Ramos (cell line): ENCODE measurements around the gene ARFGAP1.
"Not testable (repeated sequence)": the region's sequence is repeated elsewhere in the genome, so short reads cannot be mapped to it uniquely, and the experiment has no call there.

Experiments used
- in situ Hi-C: fragments of 300-500 bp; cut with MboI; formaldehyde crosslinking; loops from one replicate; pipeline ENCODE4 v1.14.3; 2022; ENCODE audit warnings: low sequenced_read_pairs; ENCODE audit not compliant: unreplicated experiment

Gene ARFGAP1

DNA sequence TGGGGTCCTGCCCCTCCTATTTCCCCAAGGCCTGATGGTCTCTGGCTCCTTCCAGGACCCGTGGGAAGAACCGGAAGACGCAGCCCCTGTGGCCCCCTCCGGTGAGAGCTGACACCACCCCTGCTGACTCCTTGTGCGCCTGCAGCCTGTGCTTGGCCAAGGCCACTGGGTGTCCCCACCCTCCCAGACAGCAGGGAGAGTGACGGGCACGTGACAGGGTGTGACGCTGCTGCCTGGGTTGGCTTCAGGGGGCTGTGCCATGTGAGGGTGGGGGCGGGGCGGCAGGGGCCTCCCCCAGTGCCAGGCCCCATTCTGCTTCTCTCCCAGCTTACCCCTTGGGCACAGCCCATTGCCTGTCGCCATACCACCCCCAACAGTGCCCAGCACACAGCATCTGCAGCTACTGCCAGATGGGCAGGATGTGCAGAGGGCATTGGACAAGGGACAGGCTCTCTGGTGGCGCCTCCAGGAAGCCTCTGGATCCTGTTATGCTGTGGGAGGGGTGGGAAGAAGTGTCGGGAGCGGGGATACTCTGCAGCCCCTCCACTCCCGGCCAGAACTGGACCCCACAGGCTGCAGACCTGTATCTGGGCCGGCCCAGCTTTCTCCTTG, 34.0 kb upstream of the ARFGAP1 start:
- in situ Hi-C loops = no loop called here

DNA sequence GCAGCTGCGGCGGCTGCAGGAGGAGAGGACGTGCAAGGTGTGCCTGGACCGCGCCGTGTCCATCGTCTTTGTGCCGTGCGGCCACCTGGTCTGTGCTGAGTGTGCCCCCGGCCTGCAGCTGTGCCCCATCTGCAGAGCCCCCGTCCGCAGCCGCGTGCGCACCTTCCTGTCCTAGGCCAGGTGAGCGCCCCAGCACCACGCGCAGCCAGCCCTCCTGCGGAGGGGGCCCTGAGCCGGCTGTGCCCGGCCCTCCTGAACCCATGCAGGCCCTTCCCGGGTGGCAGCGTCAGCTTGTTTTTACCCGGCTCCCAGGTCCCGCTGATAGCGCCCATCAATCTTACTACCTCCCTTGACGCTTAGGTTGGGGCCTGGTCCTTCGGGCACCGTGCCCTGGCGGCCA, 33.2 kb upstream of the ARFGAP1 start:
- in situ Hi-C loops = no loop called here

DNA sequence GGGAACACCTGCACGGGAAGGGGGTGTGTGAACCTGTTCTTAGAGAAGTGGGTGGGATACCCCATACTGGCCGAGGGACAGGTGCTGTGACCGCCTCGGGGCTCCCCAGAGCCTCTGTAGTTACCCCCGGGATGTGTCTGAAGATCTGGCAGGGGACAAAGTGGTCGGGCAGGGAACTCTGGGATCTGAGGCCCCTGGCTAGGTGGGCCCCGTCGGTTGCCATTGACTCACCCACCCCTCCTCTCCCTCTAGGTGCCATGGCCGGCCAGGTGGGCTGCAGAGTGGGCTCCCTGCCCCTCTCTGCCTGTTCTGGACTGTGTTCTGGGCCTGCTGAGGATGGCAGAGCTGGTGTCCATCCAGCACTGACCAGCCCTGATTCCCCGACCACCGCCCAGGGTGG, 32.6 kb upstream of the ARFGAP1 start:
- in situ Hi-C loops = no loop called here

DNA sequence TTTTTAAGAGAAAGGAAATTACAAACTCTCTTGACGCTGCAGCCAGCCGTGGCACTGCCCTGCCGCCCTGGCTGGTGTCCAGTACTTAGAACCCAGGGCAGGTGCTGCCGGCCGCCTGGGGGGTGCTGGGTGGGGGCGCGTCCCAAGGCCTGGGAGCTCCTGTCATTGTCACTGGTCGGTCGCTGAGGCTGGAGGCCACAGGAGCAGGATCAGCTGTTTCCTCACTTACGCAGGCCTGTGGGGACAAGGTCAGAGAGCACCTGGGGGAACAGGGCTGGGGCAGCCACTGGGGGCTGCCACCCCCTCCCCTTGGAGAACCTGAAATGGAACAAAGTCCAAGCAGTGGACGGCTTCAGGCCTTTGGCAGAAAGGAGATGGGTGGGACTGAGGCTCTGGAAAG, 31.3 kb upstream of the ARFGAP1 start:
- in situ Hi-C loops = no loop called here

DNA sequence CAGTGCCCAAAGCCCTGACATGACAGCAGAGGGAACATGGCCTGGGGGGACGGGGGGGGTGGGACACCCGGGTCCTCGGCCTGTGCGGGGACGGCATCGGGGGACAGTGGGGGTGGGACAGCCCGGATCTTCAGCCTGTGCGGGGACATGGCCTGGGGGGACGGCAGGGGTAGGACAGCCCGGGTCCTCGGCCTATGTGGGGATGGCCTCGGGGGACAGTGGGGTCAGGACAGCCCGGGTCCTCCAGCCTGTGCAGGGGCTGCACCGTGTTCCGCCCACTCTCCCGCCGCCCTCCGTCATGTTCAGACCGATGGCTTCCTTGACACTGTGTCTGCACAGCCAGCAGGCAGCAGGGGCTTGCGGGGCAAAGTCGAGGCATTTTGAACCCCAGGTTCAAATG, 29.9 kb upstream of the ARFGAP1 start:
- in situ Hi-C loops = no loop called here

DNA sequence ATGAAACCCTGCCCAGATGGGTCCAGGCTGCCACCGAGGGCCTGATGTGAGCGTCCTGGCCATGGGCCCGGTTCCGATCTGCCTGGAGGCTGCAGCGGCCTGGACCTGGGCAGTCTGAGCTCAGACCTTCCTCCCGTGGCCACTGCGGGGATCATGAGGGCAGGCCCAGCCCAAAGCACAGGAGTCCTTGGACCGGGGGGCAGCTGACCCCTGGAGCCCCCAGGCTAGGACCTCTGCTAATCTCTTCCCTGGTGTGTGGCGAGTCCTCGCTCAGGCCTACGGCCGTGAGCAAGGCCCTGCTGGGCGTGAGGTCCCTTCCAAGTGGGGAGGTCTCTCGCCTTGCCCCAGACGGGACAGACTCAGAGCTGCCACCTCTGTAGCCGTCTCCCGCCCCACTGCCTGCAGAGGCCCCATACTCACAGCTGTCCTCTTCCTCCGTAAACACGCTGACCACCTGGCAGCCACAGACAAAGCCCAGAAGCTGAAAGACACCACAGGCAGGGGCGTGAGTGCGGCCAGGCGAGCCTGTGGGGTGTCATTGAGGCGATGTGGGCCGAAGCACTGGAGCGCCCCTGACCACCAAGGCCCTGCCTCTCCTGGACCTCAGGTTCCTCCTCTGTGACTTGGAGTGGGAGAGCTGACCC, 28.9 kb upstream of the ARFGAP1 start:
- in situ Hi-C loops = no loop called here

DNA sequence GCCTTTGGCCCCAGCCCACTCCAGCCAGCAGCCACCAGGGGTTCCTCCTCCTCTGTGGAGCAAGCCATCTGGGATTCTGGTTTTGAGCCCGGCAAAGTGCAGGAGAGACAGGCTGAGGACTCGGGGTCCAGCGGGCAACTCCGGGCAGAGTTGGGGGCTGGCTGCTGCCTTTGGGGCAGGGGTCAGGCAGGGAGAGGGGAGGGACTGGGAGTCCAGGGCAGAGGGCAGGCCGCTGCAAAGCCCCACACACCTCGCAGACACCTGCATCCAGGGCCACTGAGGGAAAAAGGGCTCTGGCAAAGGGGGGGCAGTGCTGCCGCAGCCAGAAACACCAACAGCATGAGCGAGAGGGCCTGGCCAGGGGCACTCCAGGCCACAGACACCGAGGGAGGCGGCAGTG, 28.1 kb upstream of the ARFGAP1 start:
- in situ Hi-C loops = no loop called here

DNA sequence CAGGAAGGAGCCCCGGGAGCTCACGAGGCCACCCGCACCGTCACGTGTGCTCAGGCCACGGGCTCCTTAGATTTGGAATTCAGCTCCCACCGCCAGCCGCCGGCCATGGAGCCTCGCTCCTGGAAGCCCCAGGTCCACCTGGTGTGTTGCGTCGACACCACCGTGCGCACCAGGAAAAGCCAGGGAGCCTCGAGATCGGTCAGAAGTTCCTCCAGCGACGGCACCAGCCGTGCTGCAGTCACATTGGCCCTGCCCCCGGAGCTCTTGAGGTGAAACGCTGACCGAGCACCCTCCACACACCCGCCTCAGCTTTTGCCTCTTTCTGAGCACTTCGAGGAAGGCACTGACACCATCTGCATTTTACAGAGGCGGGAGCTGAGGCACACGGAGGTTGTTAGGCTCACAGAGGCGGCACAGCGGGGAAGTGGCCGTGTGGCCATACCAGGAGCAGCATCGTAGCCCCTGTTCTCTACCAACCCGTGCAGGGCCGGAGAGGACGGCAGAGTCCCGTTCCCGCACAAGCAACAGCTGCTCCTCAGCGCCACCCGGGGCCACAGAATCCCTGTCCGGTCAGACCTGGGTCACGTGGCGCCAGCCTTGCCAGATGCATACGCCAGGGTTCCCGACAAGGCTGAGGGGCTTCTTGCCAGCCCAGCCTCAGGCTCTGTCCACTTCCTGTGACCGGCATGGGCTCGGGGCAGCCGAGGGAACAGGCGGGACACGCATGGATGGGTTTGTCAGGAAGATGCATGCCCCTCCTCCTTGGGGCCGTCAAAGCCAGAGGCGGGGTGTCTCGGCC, 25.9 kb upstream of the ARFGAP1 start:
- in situ Hi-C loops = no loop called here

DNA sequence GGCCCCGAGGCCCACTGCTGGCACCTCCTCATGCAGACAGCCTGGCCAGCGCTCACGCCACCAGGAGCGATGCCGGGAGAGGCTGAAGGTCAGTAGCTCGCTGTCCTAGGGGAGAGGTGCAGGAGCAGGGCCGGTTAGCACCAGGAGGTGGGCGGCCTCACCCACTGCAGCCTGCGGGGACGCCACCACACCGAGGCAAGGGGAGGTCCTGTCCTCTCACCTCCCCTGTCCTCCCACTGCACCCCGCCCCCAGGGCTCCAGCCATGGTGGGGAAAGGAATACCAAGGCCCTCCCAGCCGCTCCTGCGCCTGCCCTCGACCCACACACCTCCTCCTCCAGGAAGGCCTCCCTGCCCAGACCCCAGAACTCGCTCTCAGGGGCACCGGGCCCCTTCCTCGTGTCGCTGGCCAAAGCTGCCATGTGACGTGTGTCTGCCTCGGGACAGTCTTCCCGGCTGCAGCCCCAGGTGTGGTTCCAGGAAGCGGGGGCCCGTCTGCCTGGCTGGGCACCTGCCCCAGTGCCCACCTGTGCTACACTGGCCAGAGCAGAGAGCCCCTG, 24.9 kb upstream of the ARFGAP1 start:
- in situ Hi-C loops = no loop called here

DNA sequence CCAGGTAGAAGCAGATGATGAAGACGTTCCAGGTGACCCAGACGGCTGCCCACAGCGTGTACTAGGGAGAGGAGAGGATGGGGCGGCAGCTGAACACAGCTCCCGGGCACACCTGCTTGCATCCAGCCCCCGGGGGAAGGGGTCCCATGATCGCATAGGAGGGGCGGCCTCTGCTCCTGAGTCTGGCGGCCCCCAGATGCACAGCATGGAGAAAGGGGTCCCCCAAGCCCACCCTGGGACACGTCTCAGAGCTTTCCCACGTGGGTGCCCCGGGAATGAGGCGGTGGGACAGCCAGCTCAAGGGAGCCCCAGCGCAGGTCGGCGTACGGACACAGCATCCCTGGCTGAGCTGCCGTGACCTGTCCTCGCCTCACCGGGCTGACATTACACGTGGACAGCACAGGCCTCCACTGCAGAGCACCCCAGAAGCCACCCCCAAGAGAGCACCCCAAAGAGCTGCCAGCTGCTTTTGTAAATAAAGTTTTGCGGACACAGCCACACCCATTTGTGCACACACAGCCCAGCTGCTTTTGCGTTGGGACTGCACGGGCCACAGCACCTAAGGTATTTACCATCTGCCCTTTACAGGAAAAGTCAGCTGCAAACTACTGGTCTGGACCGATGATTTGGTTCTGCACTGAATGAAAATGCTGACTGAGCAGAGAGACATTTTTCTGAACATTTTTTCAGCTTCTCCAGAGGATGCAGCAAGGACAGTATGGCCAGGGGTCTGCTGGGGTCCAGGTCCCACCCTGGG, 23.6 kb upstream of the ARFGAP1 start:
- in situ Hi-C loops = no loop called here

DNA sequence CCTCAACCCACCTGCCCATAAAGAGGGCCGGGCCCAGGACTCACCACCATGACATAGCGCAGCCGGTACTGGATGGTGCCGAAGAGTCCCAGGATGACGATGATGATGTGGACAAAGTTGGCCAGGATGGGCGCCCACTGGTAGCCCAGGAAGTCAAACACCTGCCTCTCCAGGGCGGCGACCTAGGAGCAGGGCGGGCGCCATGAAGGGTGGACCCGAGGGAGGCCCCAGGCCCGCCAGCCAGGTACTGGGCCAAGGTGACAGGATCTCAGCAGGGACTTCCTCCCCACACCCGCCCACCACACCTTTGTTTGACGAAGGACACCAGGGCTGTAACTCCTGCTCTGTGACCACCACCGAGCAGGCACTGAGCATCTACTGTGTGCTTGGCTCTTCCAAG, 22.7 kb upstream of the ARFGAP1 start:
- in situ Hi-C loops = no loop called here

DNA sequence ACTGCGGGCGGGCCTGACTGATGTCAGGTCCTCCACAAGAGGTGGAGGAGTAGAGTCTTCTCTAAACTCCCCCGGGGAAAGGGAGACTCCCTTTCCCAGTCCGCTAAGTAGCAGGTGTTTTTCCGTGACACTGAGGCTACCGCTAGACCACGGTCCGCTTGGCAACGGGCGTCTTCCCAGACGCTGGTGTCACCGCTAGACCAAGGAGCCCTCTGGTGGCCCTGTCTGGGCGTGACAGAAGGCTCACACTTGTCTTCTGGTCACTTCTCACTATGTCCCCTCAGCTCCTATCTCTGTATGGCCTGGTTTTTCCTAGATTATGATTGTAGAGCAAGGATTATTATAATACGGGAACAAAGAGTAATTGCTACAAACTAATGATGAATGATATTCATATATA, 21.3 kb upstream of the ARFGAP1 start:
- in situ Hi-C loops = not testable (repeated sequence)

DNA sequence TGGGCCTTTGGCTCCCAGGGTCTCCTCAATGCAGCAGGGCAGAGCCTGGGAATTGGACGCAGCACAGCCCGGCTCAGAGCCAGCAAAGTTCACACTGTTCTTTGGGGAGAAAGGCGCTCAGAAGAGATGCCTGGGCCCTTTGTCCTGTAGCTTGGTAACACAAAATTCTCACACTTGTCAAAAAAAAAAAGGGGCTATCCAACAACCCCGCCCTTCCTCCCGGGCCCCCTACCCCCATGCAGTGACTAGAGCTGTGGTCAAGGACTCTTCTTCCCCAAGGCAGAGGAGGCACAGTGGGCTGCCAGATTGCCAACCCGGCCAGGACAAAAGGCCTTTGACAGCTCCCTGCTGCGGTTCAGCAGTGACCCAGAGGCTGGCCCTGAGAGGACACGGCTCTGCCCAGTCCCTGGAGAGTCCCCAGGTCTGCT, 20.3 kb upstream of the ARFGAP1 start:
- in situ Hi-C loops = no loop called here

DNA sequence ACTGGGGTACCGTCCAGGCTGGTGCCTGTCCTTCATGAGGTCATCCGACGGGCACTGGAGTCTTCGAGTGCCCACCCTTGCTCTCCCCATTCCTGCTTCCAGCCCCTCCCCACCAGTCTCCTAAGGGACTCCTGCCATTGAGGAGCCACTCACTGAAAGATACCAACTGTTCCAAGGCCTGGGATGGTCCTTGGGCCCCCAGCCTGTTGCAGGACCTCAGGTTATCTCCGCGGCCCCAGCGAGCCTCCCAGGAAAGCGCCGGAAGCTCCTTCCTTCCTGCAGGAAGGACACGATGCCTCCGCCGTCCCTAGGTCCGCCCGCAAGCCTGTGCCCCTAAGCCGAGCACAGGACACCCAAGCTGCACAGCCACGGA, 19.6 kb upstream of the ARFGAP1 start:
- in situ Hi-C loops = no loop called here

DNA sequence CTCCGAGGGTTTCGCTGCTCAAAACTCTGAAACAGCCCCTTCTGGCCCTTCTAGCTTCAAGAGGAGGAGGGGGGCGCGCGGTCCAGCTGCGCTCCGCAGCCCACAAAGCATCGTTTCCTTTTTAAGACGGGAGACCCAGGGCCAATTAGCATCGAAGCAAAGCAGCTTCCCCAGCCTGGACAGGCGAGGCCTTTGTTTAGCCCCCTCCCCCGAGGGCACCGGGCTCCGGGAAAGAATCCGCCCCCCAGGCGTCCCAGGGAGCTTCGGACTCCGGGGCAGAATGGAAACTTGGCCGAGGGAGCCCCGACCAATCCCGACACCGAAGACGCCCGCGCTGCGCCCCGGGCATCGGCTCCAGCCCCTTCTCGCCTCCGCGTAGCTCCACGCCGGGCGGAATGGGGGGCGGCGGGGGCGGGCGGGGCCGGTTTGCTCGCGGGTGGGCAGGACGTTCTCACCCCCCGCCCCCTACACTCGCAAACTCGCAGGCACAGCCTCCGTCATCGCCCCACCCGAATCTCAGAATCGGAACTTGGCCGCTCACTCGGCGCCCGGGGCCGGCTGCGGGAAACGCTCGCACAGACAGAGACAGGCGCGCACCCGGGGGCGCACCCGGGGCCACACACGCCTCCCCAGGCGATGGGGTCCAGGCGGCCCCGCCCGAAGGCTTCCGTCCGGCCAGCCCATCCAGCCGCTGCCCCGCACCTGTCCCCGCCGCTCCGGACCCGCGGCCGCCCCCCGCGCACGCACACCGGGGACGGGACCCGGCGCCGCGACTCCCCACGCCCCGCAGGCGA, 19.0 kb upstream of the ARFGAP1 start:
- in situ Hi-C loops = no loop called here

DNA sequence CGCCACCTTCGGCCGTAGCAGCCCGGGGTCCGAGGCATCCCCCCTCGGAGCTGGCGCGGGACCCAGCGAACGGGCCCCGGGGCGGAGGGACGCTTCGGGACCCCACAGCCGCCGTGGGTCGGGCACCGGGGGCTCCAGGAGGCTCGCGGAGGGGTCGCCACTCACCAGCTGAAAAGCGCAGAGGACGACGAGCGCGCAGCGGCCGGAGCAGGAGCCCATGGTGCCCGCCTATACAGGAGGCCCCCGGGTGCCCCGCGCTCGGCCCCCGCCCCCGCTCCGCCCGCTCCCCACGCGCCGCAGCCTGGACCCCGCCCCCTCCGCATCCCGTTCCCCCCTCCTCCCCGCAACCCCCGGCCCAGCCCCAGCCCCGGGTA, 18.4 kb upstream of the ARFGAP1 start, which contains the start of gene NKAIN4:
NKAIN4 (minus strand) TSS at position 232 of the 374 bp plus-strand sequence; CDS start at position 219, 13 bp downstream.
- in situ Hi-C loops = no loop called here

DNA sequence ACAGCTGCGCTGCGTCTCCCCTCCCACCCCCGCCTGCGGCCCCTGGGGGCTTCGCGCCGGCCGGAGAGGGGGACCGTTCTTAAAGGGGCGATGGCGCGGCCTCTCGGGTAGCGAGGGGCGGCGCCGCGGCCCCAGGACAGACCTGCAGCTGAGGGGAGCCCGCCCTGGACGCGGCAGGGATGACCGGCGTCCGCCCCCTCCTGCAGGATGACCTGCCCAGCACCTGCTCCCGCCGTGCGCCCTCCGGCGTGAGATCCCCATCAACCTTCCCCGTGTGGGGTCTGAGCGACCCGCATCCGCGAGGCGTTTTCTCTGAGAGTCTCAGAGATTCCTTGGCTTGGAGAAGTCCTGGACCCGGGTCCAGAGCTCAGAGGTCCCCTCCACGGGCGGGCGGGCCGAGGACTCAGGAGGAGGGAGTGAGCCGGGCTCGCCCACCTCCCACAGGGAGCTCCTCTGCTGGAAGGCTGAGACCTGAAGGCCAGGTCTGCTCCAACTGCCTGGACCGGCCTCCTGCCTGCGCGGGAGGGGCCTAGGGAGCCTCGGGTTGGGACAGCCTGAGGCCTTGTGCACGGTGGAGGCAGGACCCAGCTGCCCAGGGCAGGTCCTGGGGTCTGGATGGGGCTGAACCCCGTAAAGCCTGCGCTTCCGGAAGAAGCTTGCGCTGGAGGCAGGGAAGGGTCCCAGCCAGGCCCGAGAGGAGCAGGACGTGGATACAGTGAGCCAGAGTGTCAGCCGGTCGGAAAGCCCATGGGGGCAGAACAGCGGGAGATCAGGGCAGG, 17.8 kb upstream of the ARFGAP1 start:
- in situ Hi-C loops = no loop called here

DNA sequence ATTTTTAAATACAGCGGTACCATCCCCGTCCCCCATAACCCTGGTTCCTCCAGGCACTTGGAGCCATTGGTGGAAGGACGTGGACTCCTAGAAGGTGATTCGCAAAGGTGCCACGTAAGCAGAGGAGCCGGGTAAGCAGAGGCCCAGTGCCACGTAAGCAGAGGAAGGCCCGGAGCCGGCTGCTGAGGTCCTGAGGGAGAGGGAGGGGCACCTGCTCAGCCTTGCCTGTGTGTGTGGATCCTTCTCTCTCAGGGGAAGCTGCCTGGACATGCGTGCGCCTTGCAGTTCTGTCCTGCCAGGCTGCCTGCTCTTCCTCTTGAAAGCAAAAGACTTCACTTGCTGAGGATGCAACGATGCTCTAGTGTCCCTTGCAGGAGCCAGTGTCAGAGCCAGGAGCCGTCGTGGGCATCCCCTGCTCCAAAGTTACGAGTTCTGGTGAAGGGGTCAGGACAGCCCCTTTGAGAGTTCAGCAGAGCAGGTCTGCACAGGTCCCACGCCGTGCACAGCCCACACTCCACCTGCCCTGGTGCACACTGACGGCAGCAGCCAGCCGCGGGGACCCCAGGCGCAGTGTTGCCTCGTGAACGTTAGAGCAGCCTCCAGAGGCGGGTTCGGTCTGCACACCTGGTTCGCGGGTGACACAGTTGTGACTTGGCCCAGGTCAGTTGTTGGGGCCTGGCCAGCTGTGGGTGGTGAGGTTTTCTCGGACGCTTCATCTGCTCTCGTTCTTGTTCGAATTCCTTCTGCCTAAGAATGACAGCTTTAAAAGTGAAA, 16.5 kb upstream of the ARFGAP1 start:
- in situ Hi-C loops = no loop called here
